Smooth muscle cell (in vitro differentiated cells): ENCODE measurements around the gene NCAPG2. TPM values are rescaled to one million over a fixed set of nuclear protein-coding genes. Genes with fewer than 3 reads are reported as not detected.

ENCODE experiments used
- DNase-seq: peaks from one replicate; lab custom pipeline; 2025; ENCODE audit not compliant: unreplicated experiment; lab: John Stamatoyannopoulos, UW
- H2AFZ ChIP-seq: fragments of 200-600 bp; sonication (generic); 2 replicates; pipeline ENCODE4 v1.6.0; 2016; ENCODE audit warnings: antibody characterized with exemption, low read depth, mild to moderate bottlenecking
- H3F3A ChIP-seq: fragments of 200-600 bp; sonication (generic); 2 replicates; pipeline ENCODE4 v1.6.0; 2017; ENCODE audit warnings: antibody characterized with exemption, low read depth
- H3K27ac ChIP-seq: fragments of 200-600 bp; sonication (generic); 2 replicates; pipeline ENCODE4 v1.5.1; 2016; ENCODE audit warnings: low read depth, mild to moderate bottlenecking
- H3K27me3 ChIP-seq: fragments of 200-600 bp; sonication (generic); 2 replicates; pipeline ENCODE4 v1.6.1; 2016; ENCODE audit warnings: low read depth, mild to moderate bottlenecking
- H3K36me3 ChIP-seq: fragments of 200-600 bp; sonication (generic); 2 replicates; pipeline ENCODE4 v1.5.1; 2016; ENCODE audit warnings: low read depth
- H3K4me1 ChIP-seq: fragments of 200-600 bp; sonication (generic); 2 replicates; pipeline ENCODE4 v1.5.1; 2016; ENCODE audit warnings: low read depth
- H3K4me2 ChIP-seq: fragments of 200-600 bp; sonication (generic); 2 replicates; pipeline ENCODE4 v1.6.0; 2016; ENCODE audit warnings: mild to moderate bottlenecking
- H3K4me3 ChIP-seq: fragments of 200-600 bp; sonication (generic); 2 replicates; pipeline ENCODE4 v1.5.1; 2016; ENCODE audit warnings: mild to moderate bottlenecking
- H3K79me2 ChIP-seq: fragments of 200-600 bp; sonication (generic); 2 replicates; pipeline ENCODE4 v1.6.0; 2016; ENCODE audit warnings: low read depth, mild to moderate bottlenecking
- H3K9ac ChIP-seq: fragments of 200-600 bp; sonication (generic); 2 replicates; pipeline ENCODE4 v1.6.0; 2016; ENCODE audit warnings: low read depth
- H3K9me3 ChIP-seq: fragments of 200-600 bp; sonication (generic); replicated peaks from 2 replicates; pipeline ENCODE4 v1.5.1; 2016; ENCODE audit warnings: low read depth
- H4K20me1 ChIP-seq: fragments of 200-600 bp; sonication (generic); 2 replicates; pipeline ENCODE4 v1.6.0; 2016; ENCODE audit warnings: low read depth
- CTCF ChIP-seq: fragments of 200-600 bp; sonication (generic); IDR thresholded peaks from 2 replicates; pipeline ENCODE4 v1.5.1; 2017; ENCODE audit warnings: borderline replicate concordance, mild to moderate bottlenecking, antibody characterized with exemption; ENCODE audit not compliant: insufficient read depth, poor library complexity, severe bottlenecking
- whole genome bisulfite sequencing: methylation state at CpG from one replicate; pipeline ENCODE4 v1.1.7; 2016; ENCODE audit warnings: low lambda C conversion rate; 5-methylcytosine and 5-hydroxymethylcytosine counted together
- polyA plus RNA-seq: library from polyadenylated mRNA; unstranded; fragments of >200 nt; fragmentation: Nextera tagmentation; extraction: Ambion mirVana; gene quantifications from 2 replicates; pipeline ENCODE4 v1.2.1, GENCODE V29; 2016
- total RNA-seq: library from RNA; depleted of rRNA; stranded (reverse); fragments of >200 nt; gene quantifications from 2 replicates; pipeline ENCODE4 v1.2.3, GENCODE V29; 2014

NCAPG2 gene
- total and polyA plus RNA-seq, 2 experiments from 2014 or later = 9.9 to 12.5 TPM

- Histone ChIP-seq H3K27ac (no peak within 1 kb of the TSS), H3K4me2 (peak within 1 kb of the TSS; percentile 84), H3K9me3 (no peaks in the 10 kb centered on the region), H2AFZ (no peak within 1 kb of the TSS), H4K20me1 (no peaks in the 10 kb centered on the region), H3K4me3 (peak within 1 kb of the TSS; percentile 47), H3K9ac (no peak within 1 kb of the TSS), H3F3A (no peaks in the 10 kb centered on the region), H3K4me1 (no peaks in the 10 kb centered on the region), H3K36me3 (no peaks in the 10 kb centered on the region), H3K79me2 (no peaks in the 10 kb centered on the region), H3K27me3 (peaks cover 52% of the 10 kb centered on the region)
- 0% methylated on average over 17 of the region's 110 CpGs for WGBS
- no peak for TF ChIP-seq CTCF
- peak; percentile 7 for DNase-seq
Measured at GRCh38 chr7:158587162-158588084, 117.2 kb downstream of the NCAPG2 start, which contains the start of gene PTPRN2. Gene PTPRN2 (minus strand): TSS chr7:158587823.

DNA sequence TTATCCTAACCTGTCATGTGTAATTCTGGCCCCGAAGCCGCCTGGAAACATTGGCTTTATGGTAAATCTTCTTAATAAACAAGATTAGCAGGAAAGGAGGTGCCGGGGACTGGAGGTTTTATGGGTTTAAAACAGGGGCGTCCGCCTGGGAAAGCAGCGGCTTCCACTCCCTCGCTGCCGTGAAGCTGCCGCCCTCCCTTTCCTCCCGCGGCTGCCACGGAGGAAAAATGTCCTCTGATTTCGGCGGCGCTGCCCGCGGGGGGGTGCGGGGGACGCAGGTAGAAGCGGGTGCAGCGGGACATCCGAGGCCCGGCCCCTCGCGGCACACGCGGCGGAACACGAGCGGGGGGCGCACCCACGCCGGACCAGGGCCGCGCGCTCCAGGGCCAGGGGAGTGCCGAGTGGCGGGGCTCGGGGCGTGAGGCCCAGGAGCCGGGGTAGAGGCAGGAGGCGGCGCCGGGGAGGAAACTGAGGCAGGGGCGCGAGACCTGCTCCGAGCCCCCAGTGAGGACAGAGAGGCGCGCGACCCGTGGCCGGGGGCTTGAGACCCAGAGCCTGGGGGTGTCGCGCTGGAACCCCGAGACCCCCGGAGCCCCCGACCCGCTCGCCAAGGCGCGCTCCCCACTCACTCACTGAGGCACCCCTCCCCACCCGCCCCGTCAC, 118.0 kb downstream of the NCAPG2 start:
- WGBS = 36% methylated on average over 30 of the region's 63 CpGs

DNA sequence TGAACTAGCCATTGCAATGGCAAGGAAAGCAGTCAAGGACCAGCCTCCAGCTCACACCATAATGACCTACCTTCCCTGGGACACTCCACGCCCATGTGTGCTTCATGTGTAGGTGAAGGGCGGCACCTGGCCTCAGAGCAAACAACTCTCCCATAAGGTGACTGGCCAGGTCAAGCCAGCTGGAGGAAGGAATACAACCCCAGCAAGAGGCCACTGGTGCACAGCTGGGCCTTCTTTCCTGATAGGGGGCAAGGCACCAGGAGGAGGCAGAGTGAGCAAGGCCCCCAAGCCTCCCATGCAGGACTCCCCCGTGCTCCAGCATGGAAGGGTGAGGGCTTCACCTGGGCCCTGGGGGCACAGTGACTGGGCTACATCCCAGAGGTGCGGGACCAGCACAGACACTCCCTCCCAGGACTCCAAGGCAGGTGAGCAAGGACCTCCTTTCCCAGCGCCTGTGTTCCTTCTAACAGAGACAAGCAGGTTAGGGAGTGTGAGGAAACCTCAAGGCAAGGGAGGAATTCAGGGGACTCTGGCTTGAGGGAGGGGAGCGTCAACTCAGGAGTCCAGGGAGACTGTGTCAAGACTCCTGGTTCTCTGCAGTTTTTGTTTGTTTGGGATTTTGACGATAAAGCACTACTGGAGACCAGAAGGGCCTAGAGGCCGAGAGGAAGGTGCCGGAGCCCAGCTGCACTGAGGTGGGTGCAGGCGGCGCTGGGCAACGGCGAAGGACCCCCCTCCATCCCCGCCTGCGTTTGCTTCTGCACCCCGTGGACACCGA, 118.7 kb downstream of the NCAPG2 start:
- H3K4me3 ChIP-seq = no peak overlapping the region

More for the DNA sequence above, 118.0 kb downstream of the NCAPG2 start:
- H3K27ac ChIP-seq = no peak overlapping the region
- H3F3A ChIP-seq = no peaks in the 10 kb centered on the region
- no peaks in the 10 kb centered on the region for H3K4me1 ChIP-seq
- H3K36me3 ChIP-seq = no peaks in the 10 kb centered on the region
- peaks cover 52% of the 10 kb centered on the region for H3K27me3 ChIP-seq
- no peak overlapping the region for H3K4me3 ChIP-seq
- DNase-seq = no peak
- no peak overlapping the region for H3K4me2 ChIP-seq
- no peaks in the 10 kb centered on the region for H3K79me2 ChIP-seq
- no peak overlapping the region for H3K9ac ChIP-seq
- no peaks in the 10 kb centered on the region for H3K9me3 ChIP-seq
- no peaks in the 10 kb centered on the region for H4K20me1 ChIP-seq
- H2AFZ ChIP-seq = no peak overlapping the region
- TF ChIP-seq CTCF = no peak

More for the DNA sequence above, 118.7 kb downstream of the NCAPG2 start:
- H2AFZ ChIP-seq = no peak overlapping the region
- TF ChIP-seq CTCF = no peak
- no peak overlapping the region for H3K9ac ChIP-seq
- H3K4me2 ChIP-seq = no peak overlapping the region
- H3K9me3 ChIP-seq = no peaks in the 10 kb centered on the region
- H3K27ac ChIP-seq = no peak overlapping the region
- H3K27me3 ChIP-seq = peaks cover 52% of the 10 kb centered on the region
- no peaks in the 10 kb centered on the region for H3K4me1 ChIP-seq
- H3F3A ChIP-seq = no peaks in the 10 kb centered on the region
- no peaks in the 10 kb centered on the region for H4K20me1 ChIP-seq
- H3K36me3 ChIP-seq = no peaks in the 10 kb centered on the region
- 64% methylated on average over 17 of the region's 17 CpGs for WGBS
- no peaks in the 10 kb centered on the region for H3K79me2 ChIP-seq
- no peak for DNase-seq
